ENCODE results near the gene UCHL5. TPM values are rescaled to one million over a fixed set of nuclear protein-coding genes. Genes with fewer than 3 reads are reported as not detected.
A peak's percentile ranks its signal among the peaks of the same experiment; 100 is the strongest.

UCHL5 gene
- total and polyA plus RNA-seq, 2 experiments from 2014 or later, result 22.5 to 50.8 TPM

GRCh38 chr1:192978195-192978710 is 80.9 kb downstream of the UCHL5 start:
- Histone ChIP-seq H3F3A (ENCODE audit: insufficient read depth) (no peaks in the 10 kb centered on the region), H3K27ac (no peak overlapping the region), H4K20me1 (ENCODE audit: insufficient read depth) (no peaks in the 10 kb centered on the region), H3K9me2 (ENCODE audit: insufficient read depth) (no peaks in the 10 kb centered on the region), H3K4me3 (no peak overlapping the region), H3K9me3 (ENCODE audit: low read depth) (no peaks in the 10 kb centered on the region), H2AFZ (no peak overlapping the region), H3K27me3 (replicated peaks; ENCODE audit: insufficient read depth) (no peaks in the 10 kb centered on the region), H3K9ac (no peak overlapping the region), H3K79me2 (ENCODE audit: insufficient read depth) (no peaks in the 10 kb centered on the region), H3K36me3 (ENCODE audit: low read depth) (no peaks in the 10 kb centered on the region), H3K4me2 (ENCODE audit: unreplicated experiment) (no peak overlapping the region), H3K4me1 (ENCODE audit: insufficient read depth) (peaks cover 10% of the 10 kb centered on the region; the same call in 1 of the 2 replicates)
- no peak for DNase-seq
- TF ChIP-seq EZH2phosphoT487 (IDR thresholded peaks at IDR 0.05; ENCODE audit: insufficient read depth, low read depth), result no peak
- no peak for TF ChIP-seq EZH2 (IDR thresholded peaks at IDR 0.05; ENCODE audit: insufficient read depth, poor library complexity, severe bottlenecking)
- WGBS, 2 experiments (ENCODE audit: low coverage in 1 of 2, low lambda C conversion rate in 2 of 2, missing lambda C conversion rate in 2 of 2), result 83 to 87% methylated on average over 8 of the region's 8 CpGs
- in situ Hi-C loops (cut with MboI), result no loop called here

DNA sequence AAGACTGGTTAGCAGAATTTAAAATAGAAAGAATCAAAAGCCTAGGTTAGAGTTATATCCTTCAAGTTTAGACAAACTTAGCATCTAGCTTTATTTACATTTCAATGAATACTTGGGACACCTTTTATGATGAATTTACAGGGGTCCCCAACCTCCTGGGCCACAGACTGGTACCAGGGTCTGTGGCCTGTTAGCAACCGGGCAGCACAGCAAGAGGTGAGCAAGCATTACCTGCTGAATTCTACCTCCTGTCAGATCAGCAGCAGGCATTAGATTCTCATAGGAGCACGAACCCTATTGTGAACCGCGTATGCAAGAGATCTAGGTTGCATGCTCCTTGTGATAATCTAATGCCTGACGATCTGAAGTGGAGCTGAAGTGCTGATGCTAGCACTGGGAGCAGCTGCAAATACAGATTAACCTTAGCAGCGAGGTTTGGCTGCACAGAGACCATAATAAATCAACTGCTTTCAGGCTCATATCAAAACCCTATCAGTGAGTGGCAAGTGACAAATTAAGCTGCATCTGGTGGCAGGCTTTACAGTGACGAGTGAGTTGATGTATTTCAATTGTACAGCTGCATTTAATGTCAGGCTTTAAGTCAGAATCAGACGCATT is 82.0 kb downstream of the UCHL5 start:
- in situ Hi-C loops (cut with MboI), result no loop called here
- H4K20me1 ChIP-seq (ENCODE audit: insufficient read depth), result no peaks in the 10 kb centered on the region

DNA sequence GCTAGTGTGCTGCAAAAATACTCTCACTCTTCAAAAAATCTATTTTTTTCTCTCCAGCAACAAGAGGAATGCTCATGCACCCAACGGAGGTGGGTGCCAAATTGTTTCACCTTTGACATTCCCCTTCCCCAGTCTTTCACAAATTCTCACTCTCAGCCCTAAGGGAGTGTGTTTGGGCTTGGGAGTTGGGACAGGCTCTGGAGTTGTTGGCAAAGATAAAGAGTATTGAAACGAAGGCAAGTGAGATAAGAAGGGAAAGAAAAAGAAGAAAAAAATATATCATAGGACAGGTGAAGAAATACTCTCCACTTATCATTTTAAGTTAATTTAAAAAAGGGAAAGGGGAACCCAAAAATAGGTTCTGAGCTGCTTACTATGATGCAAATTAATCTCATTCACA is 82.6 kb downstream of the UCHL5 start:
- no peaks in the 10 kb centered on the region for H3K36me3 ChIP-seq (ENCODE audit: low read depth)
- H2AFZ ChIP-seq, result no peak overlapping the region
- no peaks in the 10 kb centered on the region for H3K79me2 ChIP-seq (ENCODE audit: insufficient read depth)
- TF ChIP-seq EZH2 (IDR thresholded peaks at IDR 0.05; ENCODE audit: insufficient read depth, poor library complexity, severe bottlenecking), result no peak
- H3K4me3 ChIP-seq, result no peak overlapping the region
- H3K9ac ChIP-seq, result no peak overlapping the region
- H3K9me3 ChIP-seq (ENCODE audit: low read depth), result no peaks in the 10 kb centered on the region
- 32 to 59% methylated on average over 2 of the region's 2 CpGs for WGBS, 2 experiments (ENCODE audit: low coverage in 1 of 2, low lambda C conversion rate in 2 of 2, missing lambda C conversion rate in 2 of 2)
- no peaks in the 10 kb centered on the region for H3K27me3 ChIP-seq (replicated peaks; ENCODE audit: insufficient read depth)
- no peak overlapping the region for H3K4me2 ChIP-seq (ENCODE audit: unreplicated experiment)
- no peaks in the 10 kb centered on the region for H3F3A ChIP-seq (ENCODE audit: insufficient read depth)
- no peak for DNase-seq
- peaks cover 10% of the 10 kb centered on the region; the same call in 1 of the 2 replicates for H3K4me1 ChIP-seq (ENCODE audit: insufficient read depth)
- no peaks in the 10 kb centered on the region for H3K9me2 ChIP-seq (ENCODE audit: insufficient read depth)
- in situ Hi-C loops (cut with MboI), result no loop called here
- H3K27ac ChIP-seq, result no peak overlapping the region
- no peaks in the 10 kb centered on the region for H4K20me1 ChIP-seq (ENCODE audit: insufficient read depth)

More for the DNA sequence above, 82.0 kb downstream of the UCHL5 start:
- Histone ChIP-seq H2AFZ (no peak overlapping the region), H3K9ac (no peak overlapping the region), H3K36me3 (ENCODE audit: low read depth) (no peaks in the 10 kb centered on the region), H3K27me3 (replicated peaks; ENCODE audit: insufficient read depth) (no peaks in the 10 kb centered on the region), H3K4me2 (ENCODE audit: unreplicated experiment) (no peak overlapping the region), H3F3A (ENCODE audit: insufficient read depth) (no peaks in the 10 kb centered on the region), H3K4me3 (no peak overlapping the region), H3K27ac (no peak overlapping the region), H3K4me1 (ENCODE audit: insufficient read depth) (peaks cover 10% of the 10 kb centered on the region; the same call in 1 of the 2 replicates), H3K79me2 (ENCODE audit: insufficient read depth) (no peaks in the 10 kb centered on the region), H3K9me3 (ENCODE audit: low read depth) (no peaks in the 10 kb centered on the region), H3K9me2 (ENCODE audit: insufficient read depth) (no peaks in the 10 kb centered on the region)
- no peak for DNase-seq
- TF ChIP-seq EZH2 (IDR thresholded peaks at IDR 0.05; ENCODE audit: insufficient read depth, poor library complexity, severe bottlenecking), result no peak
- TF ChIP-seq EZH2phosphoT487 (IDR thresholded peaks at IDR 0.05; ENCODE audit: insufficient read depth, low read depth), result no peak
- WGBS, 2 experiments (ENCODE audit: low coverage in 1 of 2, low lambda C conversion rate in 2 of 2, missing lambda C conversion rate in 2 of 2), result 65 to 66% methylated on average over 8 of the region's 8 CpGs

DNA sequence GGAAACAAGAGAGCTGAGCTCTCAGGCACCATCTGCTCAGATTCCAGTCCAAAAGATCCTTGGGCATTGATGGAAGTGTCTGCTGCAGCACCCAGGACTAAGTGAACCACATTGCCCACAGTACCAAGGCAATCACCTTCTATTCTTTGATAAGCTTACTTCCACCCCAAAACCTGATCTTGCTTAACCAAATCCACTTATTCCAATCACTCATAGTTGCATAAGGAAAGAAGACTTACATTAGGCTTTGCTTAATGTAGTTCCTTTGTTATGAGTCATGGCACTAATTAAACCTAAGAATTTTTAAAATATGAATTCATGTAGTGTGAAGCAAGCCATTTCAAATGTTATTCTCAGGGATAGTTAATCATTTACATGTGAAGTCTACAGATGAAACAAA is 84.5 kb downstream of the UCHL5 start:
- H3K4me2 ChIP-seq (ENCODE audit: unreplicated experiment), result peak overlapping the region; percentile 42
- peaks cover 10% of the 10 kb centered on the region; the same call in 1 of the 2 replicates for H3K4me1 ChIP-seq (ENCODE audit: insufficient read depth)
- H3K36me3 ChIP-seq (ENCODE audit: low read depth), result no peaks in the 10 kb centered on the region
- in situ Hi-C loops (cut with MboI), result no loop called here
- H4K20me1 ChIP-seq (ENCODE audit: insufficient read depth), result no peaks in the 10 kb centered on the region
- no peaks in the 10 kb centered on the region for H3K79me2 ChIP-seq (ENCODE audit: insufficient read depth)
- peak; percentile 36 for DNase-seq
- no peak overlapping the region for H3K4me3 ChIP-seq
- H2AFZ ChIP-seq, result no peak overlapping the region
- TF ChIP-seq EZH2phosphoT487 (IDR thresholded peaks at IDR 0.05; ENCODE audit: insufficient read depth, low read depth), result no peak
- no peak for TF ChIP-seq EZH2 (IDR thresholded peaks at IDR 0.05; ENCODE audit: insufficient read depth, poor library complexity, severe bottlenecking)
- no peaks in the 10 kb centered on the region for H3F3A ChIP-seq (ENCODE audit: insufficient read depth)
- H3K9ac ChIP-seq, result no peak overlapping the region
- no peaks in the 10 kb centered on the region for H3K9me3 ChIP-seq (ENCODE audit: low read depth)
- H3K27ac ChIP-seq, result no peak overlapping the region
- H3K27me3 ChIP-seq (replicated peaks; ENCODE audit: insufficient read depth), result no peaks in the 10 kb centered on the region
- no peaks in the 10 kb centered on the region for H3K9me2 ChIP-seq (ENCODE audit: insufficient read depth)

Data from GM23248 (cell line).